GM19025 (cell line): ENCODE data around the gene CTTNBP2.

Experiments used
- ATAC-seq: cut with Tn5 transposase; IDR thresholded peaks from one replicate; pipeline ENCODE4 v1.9.1; 2021; ENCODE audit warnings: mild to moderate bottlenecking, low read depth, moderate library complexity; ENCODE audit not compliant: unreplicated experiment

Gene CTTNBP2

DNA sequence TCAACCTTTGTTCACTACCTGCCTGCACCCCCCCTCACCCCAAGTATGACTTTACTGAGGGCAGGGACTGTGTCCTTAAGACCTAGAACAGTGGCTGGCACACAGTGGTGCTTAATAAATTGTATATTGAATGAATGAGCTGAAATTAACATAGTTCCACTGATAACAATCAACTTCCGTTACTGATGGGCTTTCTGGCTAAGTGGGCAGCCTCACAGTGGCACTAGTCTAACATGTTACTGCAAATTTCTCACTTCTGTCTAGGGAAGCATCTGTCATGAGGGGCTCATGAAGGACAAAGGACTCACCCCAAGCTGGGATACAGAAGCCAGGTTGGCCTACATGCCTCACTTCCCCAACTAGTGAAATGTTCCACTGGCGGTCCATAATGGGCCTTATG is 79.3 kb downstream of the CTTNBP2 start:
- ATAC-seq: no peak

DNA sequence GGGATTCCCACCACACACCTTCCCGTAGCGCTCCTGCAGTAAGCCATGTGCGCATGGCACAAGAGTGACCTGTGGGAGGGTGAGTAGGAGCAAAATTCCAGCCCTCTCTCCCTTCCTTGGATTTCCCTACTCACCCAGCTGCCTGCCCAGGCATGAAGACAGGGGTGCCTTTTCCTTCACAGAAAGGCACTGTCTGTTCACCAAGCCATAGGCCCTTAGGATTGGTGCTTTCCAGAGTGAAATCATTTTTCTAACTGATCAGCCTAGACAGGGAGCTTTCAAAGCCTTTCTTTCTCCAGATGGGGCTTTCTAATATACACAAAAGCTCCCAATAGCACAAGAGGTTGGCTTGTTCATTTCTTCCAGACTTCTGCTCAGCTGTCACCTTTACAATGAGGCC is 79.7 kb downstream of the CTTNBP2 start:
- no peak for ATAC-seq

DNA sequence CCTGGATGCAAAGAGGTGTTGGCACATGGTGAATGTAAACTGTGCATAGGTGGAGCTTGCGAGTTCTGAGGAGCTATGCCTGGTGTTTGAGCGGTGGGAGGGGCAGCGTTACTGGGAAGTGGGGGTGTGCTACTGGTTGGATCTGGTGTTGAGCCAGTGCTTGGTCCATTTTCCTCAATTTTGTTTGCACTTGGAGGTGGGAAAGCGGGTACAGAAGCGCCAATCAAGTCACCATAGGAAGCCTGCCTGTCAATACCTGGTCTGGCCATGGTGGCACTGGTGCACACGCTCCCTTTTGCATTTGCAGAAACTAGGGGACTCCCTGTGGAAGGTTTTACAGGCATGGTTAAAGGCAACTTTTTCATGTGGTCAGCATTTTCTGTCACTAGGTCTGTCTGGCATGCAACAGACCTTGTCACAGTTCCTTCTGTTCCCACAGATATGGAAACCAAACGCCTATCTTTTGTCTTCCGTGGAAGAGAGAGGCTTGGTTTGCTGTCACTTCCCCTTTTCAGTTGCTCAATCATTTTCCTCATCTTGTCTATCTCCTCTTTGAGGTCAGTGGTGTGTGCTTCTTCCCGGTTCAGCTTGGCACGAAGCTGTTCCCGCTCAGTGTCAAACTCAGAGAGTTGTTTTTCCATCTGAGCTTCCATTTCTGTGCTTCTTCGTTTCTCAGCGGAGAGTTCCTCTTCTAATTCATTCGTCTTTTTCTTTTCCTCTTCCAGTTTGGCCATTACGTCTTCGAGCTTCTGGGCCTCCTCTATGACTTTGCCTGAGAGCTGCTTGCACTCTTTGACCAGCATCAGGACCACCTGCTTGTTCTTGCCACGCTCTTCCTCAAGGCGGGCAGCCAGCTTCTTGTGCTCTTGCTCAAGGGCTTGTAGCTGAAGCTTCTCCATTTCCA is 81.1 kb downstream of the CTTNBP2 start:
- ATAC-seq: peak; percentile 73

DNA sequence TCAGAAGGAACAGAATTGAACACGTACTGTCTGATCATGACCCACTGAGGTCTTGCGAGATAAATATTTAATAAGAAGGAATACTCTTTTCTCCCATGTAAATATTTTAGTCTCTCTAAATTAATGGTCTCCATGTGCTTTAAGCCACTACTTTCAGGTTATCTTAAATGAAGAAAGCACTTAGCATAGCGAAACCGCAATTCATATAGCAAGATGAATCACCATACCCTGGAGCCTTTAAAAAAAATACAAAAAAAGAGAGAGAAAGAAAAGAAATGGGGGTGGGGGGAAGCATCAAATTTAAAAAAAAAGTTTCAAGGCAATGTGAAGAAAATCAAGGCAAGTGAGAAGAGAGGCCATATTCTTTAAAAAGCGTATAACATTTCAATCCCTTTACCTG is 82.5 kb downstream of the CTTNBP2 start:
- no peak for ATAC-seq

GRCh38 chr7:117790251-117790650 is 83.0 kb downstream of the CTTNBP2 start:
- ATAC-seq: no peak

DNA sequence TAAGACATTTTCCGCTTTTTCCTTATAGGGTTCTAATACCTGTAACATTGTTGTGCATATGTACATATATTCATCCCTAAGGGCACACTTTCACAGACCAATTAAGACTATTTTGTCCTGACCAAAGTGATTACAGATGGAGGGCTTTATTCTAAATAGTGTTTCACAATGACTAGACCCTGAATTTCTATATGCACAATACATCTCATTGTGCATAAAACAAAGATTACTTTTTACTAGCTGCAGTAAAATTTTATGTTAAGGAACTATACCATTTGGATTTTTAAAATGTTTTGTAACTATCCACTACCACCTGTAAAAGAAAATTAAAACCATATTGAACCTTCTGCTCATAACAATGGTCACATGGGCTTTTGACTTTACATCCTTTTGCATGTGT is 87.8 kb downstream of the CTTNBP2 start:
- ATAC-seq: no peak

DNA sequence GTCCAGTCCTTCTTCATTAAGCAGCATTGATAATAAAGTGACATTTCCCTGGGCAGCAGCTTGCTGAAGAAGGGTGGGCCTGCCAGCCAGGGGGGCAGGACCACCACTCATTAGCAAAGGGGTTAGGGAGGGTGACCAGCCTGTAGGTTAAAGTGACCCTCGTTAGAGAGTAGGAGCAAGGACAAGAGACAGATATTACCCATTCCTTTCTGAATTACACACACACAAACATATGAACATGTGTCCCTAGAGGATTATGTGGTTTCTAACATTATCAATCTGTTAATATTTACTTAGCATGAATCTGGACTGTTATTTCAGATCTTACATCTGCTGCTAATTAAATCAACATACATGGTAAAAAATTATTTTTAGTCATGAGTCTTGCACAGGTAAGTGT is 88.9 kb downstream of the CTTNBP2 start:
- no peak for ATAC-seq

DNA sequence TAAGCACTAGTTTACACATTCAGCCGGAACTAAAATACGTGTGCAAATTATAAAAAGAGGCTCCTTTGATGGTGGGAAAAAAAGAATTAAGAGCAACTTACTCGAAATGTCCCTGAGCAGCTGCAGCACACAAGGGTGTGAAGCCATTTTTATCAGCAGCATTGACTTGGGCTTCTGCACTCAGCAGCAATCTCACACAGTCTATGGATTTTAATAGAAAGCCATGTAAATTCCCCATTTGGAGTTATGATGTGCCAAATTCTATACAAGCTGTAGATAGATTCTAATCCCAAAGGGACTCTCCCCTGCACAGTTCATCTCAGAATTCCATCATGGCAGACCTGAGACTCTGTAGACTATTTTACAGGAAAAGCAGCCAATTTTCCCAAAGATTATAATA is 90.5 kb downstream of the CTTNBP2 start:
- no peak for ATAC-seq

GRCh38 chr7:117781707-117782106 is 91.5 kb downstream of the CTTNBP2 start:
- ATAC-seq: no peak

GRCh38 chr7:117780832-117781231 is 92.4 kb downstream of the CTTNBP2 start:
- ATAC-seq: peak; percentile 66

GRCh38 chr7:117777335-117778142 is 95.7 kb downstream of the CTTNBP2 start:
- no peak for ATAC-seq

DNA sequence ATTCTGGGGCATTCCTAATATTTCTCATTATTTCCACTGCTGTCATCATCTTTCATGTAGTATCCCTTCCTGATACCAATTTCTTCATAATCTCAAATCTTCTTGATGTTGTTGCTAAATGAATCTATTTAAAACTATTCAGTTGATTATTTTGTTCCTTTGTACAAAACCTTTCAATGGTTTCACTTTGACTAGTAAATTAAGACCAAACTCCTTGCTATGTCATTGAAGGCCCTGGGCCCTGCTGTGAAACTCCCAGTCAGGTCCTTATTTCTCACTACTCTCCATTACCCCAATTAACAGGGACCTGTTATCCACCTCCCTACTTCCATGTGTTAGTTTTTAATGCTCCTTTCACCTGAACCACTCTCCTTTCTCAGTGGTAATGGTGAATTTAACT is 97.0 kb downstream of the CTTNBP2 start:
- ATAC-seq: no peak

- ATAC-seq: no peak
Observed at GRCh38 chr7:117775801-117776200, 97.4 kb downstream of the CTTNBP2 start.

- no peak for ATAC-seq
Observed at GRCh38 chr7:117774943-117775342, 98.3 kb downstream of the CTTNBP2 start.

DNA sequence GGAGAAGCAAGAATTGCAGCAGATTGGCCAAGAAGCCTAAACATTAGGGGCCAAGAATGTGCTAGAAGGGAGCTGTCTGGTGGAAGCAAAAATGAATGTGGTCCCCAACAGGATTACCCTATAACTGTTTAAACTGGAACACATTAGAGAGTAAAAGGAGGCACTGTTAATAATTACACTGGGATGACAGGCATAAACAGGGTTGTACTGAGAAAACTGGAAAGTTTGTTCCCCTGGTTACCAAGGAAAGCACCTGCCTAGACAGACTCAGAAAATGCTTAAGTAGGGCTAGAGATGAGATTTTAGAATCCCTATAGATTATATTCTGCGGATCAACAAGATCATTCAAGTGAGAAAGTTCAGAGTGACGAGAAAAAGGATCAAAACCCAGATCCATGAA is 100.8 kb downstream of the CTTNBP2 start:
- no peak for ATAC-seq

DNA sequence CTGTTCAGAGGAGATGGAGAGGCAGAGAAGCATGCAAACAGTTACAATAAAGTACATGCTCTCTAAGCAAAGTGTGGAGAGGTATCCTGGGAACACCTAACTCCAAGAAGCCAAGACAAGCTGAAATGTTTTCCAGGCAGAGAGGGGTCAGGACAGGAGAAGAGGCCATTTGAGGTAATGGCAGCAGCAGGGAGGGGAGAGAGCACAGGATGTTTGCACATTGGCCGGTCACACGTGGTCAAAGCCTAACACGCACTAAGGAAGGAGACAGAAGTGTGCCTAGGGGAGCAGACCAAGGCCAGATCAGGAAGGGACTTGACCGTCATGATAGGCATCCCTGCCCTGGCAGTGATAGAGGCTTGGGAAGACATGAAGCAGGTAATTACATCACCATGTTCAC is 101.5 kb downstream of the CTTNBP2 start:
- ATAC-seq: no peak

DNA sequence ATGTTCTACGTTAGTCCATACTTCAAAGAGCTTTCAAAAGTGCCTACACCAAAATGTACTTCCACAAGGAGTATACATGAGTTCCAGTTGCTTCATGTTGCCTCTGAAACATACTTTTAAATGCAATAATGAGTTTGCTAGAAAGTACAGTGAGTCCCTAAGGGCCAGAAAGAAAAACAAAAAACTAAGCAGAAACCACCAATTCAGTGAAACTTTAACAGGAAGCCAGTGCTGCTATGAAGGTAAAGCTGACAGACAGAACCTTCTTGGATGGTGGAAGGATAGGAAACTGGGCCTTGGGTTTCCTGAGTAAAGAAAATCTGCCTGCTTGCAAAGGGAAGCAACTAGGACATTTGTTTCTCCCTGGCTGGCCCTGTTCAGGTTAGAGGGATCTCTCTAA is 104.2 kb downstream of the CTTNBP2 start:
- peak; percentile 43 for ATAC-seq

DNA sequence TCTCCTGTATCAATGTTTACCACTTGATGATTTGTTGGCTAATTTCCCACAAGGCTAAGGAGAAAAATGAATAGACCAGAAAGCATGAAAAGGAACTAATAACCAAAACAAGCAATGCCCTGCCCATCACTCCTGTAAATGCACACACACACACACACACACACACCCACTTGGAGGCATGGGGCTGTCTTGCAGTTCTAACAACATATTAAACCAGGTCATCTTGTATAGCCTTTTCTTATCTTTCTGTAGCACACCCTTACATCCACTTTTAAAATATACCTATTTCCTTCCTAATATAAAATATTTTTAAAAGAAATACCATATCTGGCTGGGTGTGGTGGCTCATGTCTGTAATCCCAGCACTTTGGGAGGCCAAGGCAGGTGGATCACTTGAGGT is 105.3 kb downstream of the CTTNBP2 start:
- no peak for ATAC-seq

DNA sequence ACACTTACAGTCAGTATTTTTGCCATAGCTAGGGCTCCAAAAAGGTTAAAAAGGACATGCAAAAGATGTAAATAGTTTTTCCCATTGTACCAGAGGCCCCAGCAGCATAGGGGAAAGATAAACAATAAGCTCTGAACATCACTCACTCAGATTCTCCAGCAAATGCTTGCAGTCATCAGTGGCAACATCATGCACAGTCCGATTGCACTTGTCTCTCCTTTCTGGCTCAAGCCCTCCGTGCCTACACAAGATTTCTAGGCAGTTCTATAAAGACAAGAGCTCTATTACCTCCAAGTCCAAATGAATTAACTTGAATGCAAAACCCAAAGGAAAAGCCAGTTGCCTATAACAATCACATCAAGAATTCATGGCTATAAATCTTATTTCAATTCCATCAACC is 106.3 kb downstream of the CTTNBP2 start:
- ATAC-seq: no peak

DNA sequence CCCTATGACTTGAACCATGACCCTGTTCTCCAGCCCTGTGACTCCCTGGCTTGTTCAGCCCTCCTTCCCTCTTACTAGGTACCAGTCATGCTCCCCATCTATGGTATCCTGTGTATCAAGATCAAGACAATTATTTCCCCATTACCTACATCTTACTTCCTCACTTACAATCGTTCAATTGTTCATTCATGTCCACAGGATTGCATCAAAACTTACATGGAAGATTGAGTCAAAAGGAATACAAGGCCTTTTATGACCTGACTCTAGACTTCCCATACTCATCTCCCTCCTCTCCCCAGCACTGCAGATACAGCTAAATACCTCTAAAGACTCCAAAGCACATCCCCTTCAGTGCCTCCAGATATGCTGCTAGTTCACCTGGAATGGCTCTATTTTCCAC is 109.2 kb downstream of the CTTNBP2 start:
- no peak for ATAC-seq

DNA sequence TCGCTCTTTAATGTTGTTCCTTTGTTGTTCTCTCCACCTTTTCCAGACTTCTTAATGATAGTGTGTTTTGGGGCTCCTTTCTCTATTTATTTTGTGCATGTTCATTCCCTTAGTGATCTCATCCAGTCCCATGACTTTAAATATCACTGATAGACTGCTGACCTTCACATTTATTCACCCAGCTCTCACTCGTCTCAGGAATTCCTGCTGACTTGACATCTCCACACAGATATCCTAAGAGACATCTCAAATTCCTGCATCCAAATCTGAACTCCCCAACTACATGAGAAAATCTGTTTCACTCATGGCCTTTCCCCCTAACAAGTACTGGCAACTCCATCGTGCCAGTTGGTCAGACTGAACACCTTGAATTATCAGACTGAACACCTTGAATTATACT is 111.2 kb downstream of the CTTNBP2 start:
- no peak for ATAC-seq
